Measurements from ENCODE around the gene HMG20A.

Gene HMG20A

GRCh38 chr15:77503240-77503639 lies 82.6 kb downstream of the HMG20A start:
- no peak for TF ChIP-seq GATA3 (IDR thresholded peaks at IDR 0.05; ENCODE audit: low read depth, low read length)
- TF ChIP-seq GATA2 (IDR thresholded peaks at IDR 0.05; ENCODE audit: low read depth, low read length), result no peak

GRCh38 chr15:77503764-77504163 lies 83.1 kb downstream of the HMG20A start:
- no peak for TF ChIP-seq GATA2 (IDR thresholded peaks at IDR 0.05; ENCODE audit: low read depth, low read length)

- TF ChIP-seq GATA2 (IDR thresholded peaks at IDR 0.05; ENCODE audit: low read depth, low read length) (no peak), GATA3 (IDR thresholded peaks at IDR 0.05; ENCODE audit: low read depth, low read length) (no peak)
Observed at GRCh38 chr15:77504306-77504705, 83.6 kb downstream of the HMG20A start.

GRCh38 chr15:77504871-77505270 lies 84.2 kb downstream of the HMG20A start:
- TF ChIP-seq GATA3 (IDR thresholded peaks at IDR 0.05; ENCODE audit: low read depth, low read length) (no peak), GATA2 (IDR thresholded peaks at IDR 0.05; ENCODE audit: low read depth, low read length) (no peak)

GRCh38 chr15:77505556-77505955 lies 84.9 kb downstream of the HMG20A start:
- no peak for TF ChIP-seq GATA3 (IDR thresholded peaks at IDR 0.05; ENCODE audit: low read depth, low read length)

- TF ChIP-seq GATA3 (IDR thresholded peaks at IDR 0.05; ENCODE audit: low read depth, low read length) (no peak), GATA2 (IDR thresholded peaks at IDR 0.05; ENCODE audit: low read depth, low read length) (no peak)
Observed at GRCh38 chr15:77506311-77507142, 85.8 kb downstream of the HMG20A start.

- TF ChIP-seq GATA3 (IDR thresholded peaks at IDR 0.05; ENCODE audit: low read depth, low read length), result no peak
- no peak for TF ChIP-seq GATA2 (IDR thresholded peaks at IDR 0.05; ENCODE audit: low read depth, low read length)
Observed at GRCh38 chr15:77507143-77507897, 86.6 kb downstream of the HMG20A start.

GRCh38 chr15:77507911-77508310 lies 87.2 kb downstream of the HMG20A start:
- no peak for TF ChIP-seq GATA2 (IDR thresholded peaks at IDR 0.05; ENCODE audit: low read depth, low read length)
- no peak for TF ChIP-seq GATA3 (IDR thresholded peaks at IDR 0.05; ENCODE audit: low read depth, low read length)

- TF ChIP-seq GATA2 (IDR thresholded peaks at IDR 0.05; ENCODE audit: low read depth, low read length), result no peak
- no peak for TF ChIP-seq GATA3 (IDR thresholded peaks at IDR 0.05; ENCODE audit: low read depth, low read length)
Observed at GRCh38 chr15:77508541-77509243, 88.0 kb downstream of the HMG20A start.

GRCh38 chr15:77510066-77511057 lies 89.7 kb downstream of the HMG20A start:
- TF ChIP-seq GATA3 (IDR thresholded peaks at IDR 0.05; ENCODE audit: low read depth, low read length) (no peak), GATA2 (IDR thresholded peaks at IDR 0.05; ENCODE audit: low read depth, low read length) (no peak)

GRCh38 chr15:77511869-77512268 lies 91.2 kb downstream of the HMG20A start:
- TF ChIP-seq GATA2 (IDR thresholded peaks at IDR 0.05; ENCODE audit: low read depth, low read length), result no peak

GRCh38 chr15:77513226-77513625 lies 92.5 kb downstream of the HMG20A start:
- TF ChIP-seq GATA2 (IDR thresholded peaks at IDR 0.05; ENCODE audit: low read depth, low read length), result no peak
- TF ChIP-seq GATA3 (IDR thresholded peaks at IDR 0.05; ENCODE audit: low read depth, low read length), result no peak

- TF ChIP-seq GATA2 (IDR thresholded peaks at IDR 0.05; ENCODE audit: low read depth, low read length), result no peak
- TF ChIP-seq GATA3 (IDR thresholded peaks at IDR 0.05; ENCODE audit: low read depth, low read length), result no peak
Observed at GRCh38 chr15:77514641-77515402, 94.1 kb downstream of the HMG20A start.

Measured in SH-SY5Y (cell line).